ENCODE data around the gene VPS8. TPM values are rescaled to one million over a fixed set of nuclear protein-coding genes. Genes with fewer than 3 reads are reported as not detected.

The VPS8 gene
- total and polyA plus RNA-seq, 2 of the 13 experiments (the other 11 are each of a cell fraction or from before 2014, with no cell fraction given): 14.2 to 35.1 TPM

GRCh38 chr3:185051801-185052200 is 239.8 kb downstream of the VPS8 start:
- no peak for TF ChIP-seq CC2D1A (CRISPR knock-in tag; IDR thresholded peaks at IDR 0.05)
- TF ChIP-seq BORCS8-MEF2B (CRISPR knock-in tag; IDR thresholded peaks at IDR 0.05): no peak
- TF ChIP-seq ZNF660 (CRISPR knock-in tag; IDR thresholded peaks at IDR 0.05; ENCODE audit: borderline replicate concordance, low read depth): no peak
- no peak for TF ChIP-seq SRSF1 (optimal IDR thresholded peaks at IDR 0.05; ENCODE audit: low read depth, low read length)
- TF ChIP-seq AHDC1 (CRISPR knock-in tag; IDR thresholded peaks at IDR 0.05; ENCODE audit: borderline replicate concordance): no peak
- TF ChIP-seq ZNF362 (CRISPR knock-in tag; IDR thresholded peaks at IDR 0.05; ENCODE audit: borderline replicate concordance): no peak
- TF ChIP-seq FOSL2 (CRISPR knock-in tag; IDR thresholded peaks at IDR 0.05): no peak
- TF ChIP-seq ZNF770 (CRISPR knock-in tag; IDR thresholded peaks at IDR 0.05): no peak
- no peak for TF ChIP-seq KMT2B (CRISPR knock-in tag; IDR thresholded peaks at IDR 0.05)
- TF ChIP-seq PREB (CRISPR knock-in tag; IDR thresholded peaks at IDR 0.05): no peak
- H3K79me2 ChIP-seq (ENCODE audit: insufficient read depth, low read length): no peaks in the 10 kb centered on the region
- H3K4me2 ChIP-seq (ENCODE audit: low read depth, low read length): no peak overlapping the region
- H3K4me1 ChIP-seq (ENCODE audit: insufficient read depth, low read length): peaks cover 2% of the 10 kb centered on the region
- POLR2A ChIA-PET: no interaction called here
- no peaks in the 10 kb centered on the region for H4K20me1 ChIP-seq (ENCODE audit: insufficient read depth, low read length)
- ATAC-seq: no peak
- FAIRE-seq: no peak
- in situ Hi-C loops (cut with HindIII; ENCODE audit: extremely low pct_ligation_motif_present, low pct_unique_long_range_greater_than_20kb): no loop called here
- 100% methylated on average over 5 of the region's 8 CpGs for WGBS (ENCODE audit: low lambda C conversion rate)
- CTCF ChIA-PET (ENCODE audit: low intra/inter-chr PET ratio, low total read pairs): no interaction called here
- no peaks in the 10 kb centered on the region for H3K9me3 ChIP-seq (ENCODE audit: low read length)
- intact Hi-C loops (cut with micrococcal nuclease; ENCODE audit: unreplicated experiment): no loop called here
- no peak for DNase-seq (ENCODE audit: low spot score)
- no peak overlapping the region for H3K9ac ChIP-seq (ENCODE audit: insufficient read depth, low read depth, low read length)
- H3K27me3 ChIP-seq (ENCODE audit: control insufficient read depth in 1 of 2, insufficient read depth in 2 of 2, low read length in 2 of 2): no peaks in the 10 kb centered on the region
- BruUV-seq (replicated peaks): no TSS peak
- no peak overlapping the region for H3K27ac ChIP-seq (ENCODE audit: extremely low read length, insufficient read depth, low read length)
- no peak overlapping the region for H3K4me3 ChIP-seq (replicated peaks in 1 of 3; ENCODE audit: insufficient read depth in 1 of 3, low read depth in 2 of 3, low read length in 3 of 3)
- no peak overlapping the region for H2AFZ ChIP-seq (ENCODE audit: low read length)
- H3K36me3 ChIP-seq (replicated peaks in 1 of 2; ENCODE audit: control insufficient read depth in 1 of 2, insufficient read depth in 2 of 2, low read length in 2 of 2): peaks cover 11 to 28% of the 10 kb centered on the region in 2 experiments; a peak in 4 of 5 replicates

All from HepG2 (cell line).